HG03469 (cell line): ENCODE results near the gene BTBD2.
A peak's percentile ranks its signal among the peaks of the same experiment; 100 is the strongest.

Source experiments
- ATAC-seq: cut with Tn5 transposase; IDR thresholded peaks from one replicate; pipeline ENCODE4 v1.9.1; 2021; ENCODE audit warnings: mild to moderate bottlenecking, moderate library complexity, moderate number of reproducible peaks; ENCODE audit not compliant: unreplicated experiment

The BTBD2 gene

GRCh38 chr19:2050991-2051772, 35.7 kb upstream of the BTBD2 start, which contains the start of gene MKNK2:
TSS of gene MKNK2 (minus strand) at chr19:2051244. CDS start at chr19:2050851, 393 bp downstream.
- ATAC-seq, result peak; percentile 32

GRCh38 chr19:2050349-2050990, 35.0 kb upstream of the BTBD2 start:
- ATAC-seq, result no peak

GRCh38 chr19:2049741-2050348, 34.3 kb upstream of the BTBD2 start:
- no peak for ATAC-seq

- no peak for ATAC-seq
These were observed 33.6 kb upstream of the BTBD2 start for GRCh38 chr19:2048959-2049740.

GRCh38 chr19:2048104-2048958, 32.8 kb upstream of the BTBD2 start:
- no peak for ATAC-seq

GRCh38 chr19:2047449-2048103, 32.1 kb upstream of the BTBD2 start:
- ATAC-seq, result no peak

GRCh38 chr19:2047076-2047448, 31.5 kb upstream of the BTBD2 start:
- no peak for ATAC-seq

- no peak for ATAC-seq
These were observed 30.8 kb upstream of the BTBD2 start for GRCh38 chr19:2046046-2046907.

- ATAC-seq, result no peak
These were observed 30.1 kb upstream of the BTBD2 start for GRCh38 chr19:2045501-2046045.

- no peak for ATAC-seq
These were observed 29.4 kb upstream of the BTBD2 start for GRCh38 chr19:2044709-2045500.

- no peak for ATAC-seq
These were observed 28.6 kb upstream of the BTBD2 start for GRCh38 chr19:2043961-2044708.

- ATAC-seq, result no peak
These were observed 27.7 kb upstream of the BTBD2 start for GRCh38 chr19:2043251-2043641.

GRCh38 chr19:2042485-2043250, 27.2 kb upstream of the BTBD2 start:
- ATAC-seq, result no peak

GRCh38 chr19:2041683-2042484, 26.4 kb upstream of the BTBD2 start:
- ATAC-seq, result peak; percentile 26

GRCh38 chr19:2041433-2041682, 25.8 kb upstream of the BTBD2 start:
- ATAC-seq, result no peak
